Keratinocyte (primary cell): ENCODE measurements around the gene KLHL20. TPM values are rescaled to one million over a fixed set of nuclear protein-coding genes. Genes with fewer than 3 reads are reported as not detected.

Source experiments
- DNase-seq: peaks from one replicate; pipeline ENCODE4 v3.0.0-alpha.2; 2011; ENCODE audit warnings: low read depth, missing footprints, low spot score
- FAIRE-seq: peaks from 2 replicates; lab custom pipeline; 2011; peaks lifted over from hg19 to GRCh38; lab: Jason Lieb, UNC
- H2AFZ ChIP-seq: 2 replicates; pipeline ENCODE4 v1.6.0; 2012; ENCODE audit warnings: low read length, control low read depth, inconsistent platforms; ENCODE audit not compliant: control insufficient read depth
- H3K27ac ChIP-seq: 2 replicates; pipeline ENCODE4 v1.5.1; 2011; ENCODE audit warnings: low read length; ENCODE audit not compliant: control insufficient read depth, insufficient read depth
- H3K27me3 ChIP-seq: 3 replicates; pipeline ENCODE4 v1.6.0; 2011; ENCODE audit warnings: low read length; ENCODE audit not compliant: control insufficient read depth, insufficient read depth; ENCODE audit errors: extremely low read depth
- H3K36me3 ChIP-seq, 2 experiments: 2 replicates in 1 of 2; 3 replicates in 1 of 2; pipeline ENCODE4 v1.5.1; 2011; ENCODE audit warnings: low read length in 2 of 2, mild to moderate bottlenecking in 1 of 2; ENCODE audit not compliant: control insufficient read depth in 2 of 2, insufficient read depth in 2 of 2; ENCODE audit errors: extremely low read depth in 1 of 2
- H3K4me1 ChIP-seq: 3 replicates; pipeline ENCODE4 v1.5.1; 2011; ENCODE audit warnings: low read length; ENCODE audit not compliant: control insufficient read depth, insufficient read depth; ENCODE audit errors: extremely low read depth
- H3K4me2 ChIP-seq: 3 replicates; pipeline ENCODE4 v1.6.0; 2011; ENCODE audit warnings: low read depth, low read length; ENCODE audit not compliant: control insufficient read depth, insufficient read depth; ENCODE audit errors: extremely low read depth
- H3K4me3 ChIP-seq, 3 experiments: fragments of 200-600 bp in 1 of 3; sonication (generic) in 1 of 3; 2 replicates in 2 of 3; 3 replicates in 1 of 3; pipeline ENCODE4 v1.5.1; 2011 to 2016; ENCODE audit warnings: low read length in 3 of 3, mild to moderate bottlenecking in 3 of 3, control low read depth in 2 of 3, inconsistent platforms in 1 of 3, low read depth in 1 of 3, mixed read lengths in 1 of 3, mixed run types in 1 of 3, moderate library complexity in 1 of 3; ENCODE audit not compliant: control insufficient read depth in 2 of 3, insufficient read depth in 2 of 3; ENCODE audit errors: extremely low read depth in 1 of 3
- H3K79me2 ChIP-seq: 2 replicates; pipeline ENCODE4 v1.6.0; 2012; ENCODE audit warnings: low read length; ENCODE audit not compliant: control insufficient read depth, insufficient read depth
- H3K9ac ChIP-seq: 3 replicates; pipeline ENCODE4 v1.6.0; 2011; ENCODE audit warnings: low read length; ENCODE audit not compliant: control insufficient read depth, insufficient read depth; ENCODE audit errors: extremely low read depth
- H3K9me1 ChIP-seq: 3 replicates; pipeline ENCODE4 v1.6.0; 2011; ENCODE audit warnings: low read length; ENCODE audit not compliant: control insufficient read depth, insufficient read depth; ENCODE audit errors: extremely low read depth
- H3K9me3 ChIP-seq: 2 replicates; pipeline ENCODE4 v1.5.1; 2012; ENCODE audit warnings: low read depth, low read length; ENCODE audit not compliant: control insufficient read depth
- H4K20me1 ChIP-seq: 3 replicates; pipeline ENCODE4 v1.6.0; 2011; ENCODE audit warnings: low read length; ENCODE audit not compliant: control insufficient read depth, insufficient read depth; ENCODE audit errors: extremely low read depth
- EZH2 ChIP-seq: IDR thresholded peaks from one replicate; pipeline ENCODE4 v1.6.1; 2012; ENCODE audit warnings: inconsistent platforms, mild to moderate bottlenecking, low read length, moderate library complexity
- dilution Hi-C: fragments of 300-500 bp; cut with MboI; formaldehyde crosslinking; loops from one replicate; pipeline ENCODE4 v1.7.0; 2020; ENCODE audit warnings: low sequenced_read_pairs; ENCODE audit not compliant: extremely low pct_ligation_motif_present
- polyA plus RNA-seq, 5 experiments: library from polyadenylated mRNA; depleted of rRNA in 3 of 5; stranded (reverse) in 3 of 5; stranded (forward) in 1 of 5; unstranded in 1 of 5; fragments of >200 nt; gene quantifications; 1 replicate in 1 of 5; 2 replicates in 3 of 5; 3 replicates in 1 of 5; pipeline versions ENCODE4 v1.2.1 to v1.2.3, GENCODE V29; 2011 to 2012; ENCODE audit warnings: missing spikeins in 2 of 5, low read depth in 1 of 5, low replicate concordance in 1 of 5
- TF ChIP-seq, protein P1 (sequence below), 3 experiments: IDR thresholded peaks in 1 of 3; conservative IDR thresholded peaks in 1 of 3; optimal IDR thresholded peaks in 1 of 3; 2 replicates in 2 of 3; 3 replicates in 1 of 3; pipeline versions ENCODE3 to v1.5.1; 2011; ENCODE audit warnings: low read length in 3 of 3, mild to moderate bottlenecking in 3 of 3, moderate library complexity in 2 of 3, control low read depth in 1 of 3, inconsistent platforms in 1 of 3; ENCODE audit not compliant: insufficient read depth in 2 of 3; ENCODE audit errors: extremely low read depth in 1 of 3

The KLHL20 gene
- polyA plus RNA-seq, 1 donor (not counting 4 experiments of a cell fraction or from before 2014, with no cell fraction given), result 17.4 TPM

GRCh38 chr1:173824315-173825081 is 109.7 kb downstream of the KLHL20 start, which contains the start of the genes CENPL and DARS2:
TSS of gene CENPL (minus strand) at chr1:173824883. CDS start at chr1:173811299, 13,584 bp downstream.
TSS of gene DARS2 (plus strand) at chr1:173824673. CDS start at chr1:173825230, 557 bp downstream.
- Histone ChIP-seq H3K4me3 (peak within 1 kb of the TSS; percentile 75 to 93 (median 79)), H3K79me2 (peaks cover 44% of the 10 kb centered on the region), H3K9ac (peak within 1 kb of the TSS; percentile 97), H4K20me1 (no peaks in the 10 kb centered on the region), H3K36me3 (peaks cover 0 to 8% of the 10 kb centered on the region in 2 experiments), H3K27ac (peak within 1 kb of the TSS; percentile 97), H3K4me1 (peaks cover 10% of the 10 kb centered on the region), H2AFZ (peak within 1 kb of the TSS; percentile 97), H3K4me2 (peak within 1 kb of the TSS; percentile 97), H3K27me3 (no peaks in the 10 kb centered on the region), H3K9me1 (peaks cover 3% of the 10 kb centered on the region), H3K9me3 (no peaks in the 10 kb centered on the region)
- FAIRE-seq (peak; percentile 68), DNase-seq (peak; percentile 45)
- TF ChIP-seq, protein P1, sequence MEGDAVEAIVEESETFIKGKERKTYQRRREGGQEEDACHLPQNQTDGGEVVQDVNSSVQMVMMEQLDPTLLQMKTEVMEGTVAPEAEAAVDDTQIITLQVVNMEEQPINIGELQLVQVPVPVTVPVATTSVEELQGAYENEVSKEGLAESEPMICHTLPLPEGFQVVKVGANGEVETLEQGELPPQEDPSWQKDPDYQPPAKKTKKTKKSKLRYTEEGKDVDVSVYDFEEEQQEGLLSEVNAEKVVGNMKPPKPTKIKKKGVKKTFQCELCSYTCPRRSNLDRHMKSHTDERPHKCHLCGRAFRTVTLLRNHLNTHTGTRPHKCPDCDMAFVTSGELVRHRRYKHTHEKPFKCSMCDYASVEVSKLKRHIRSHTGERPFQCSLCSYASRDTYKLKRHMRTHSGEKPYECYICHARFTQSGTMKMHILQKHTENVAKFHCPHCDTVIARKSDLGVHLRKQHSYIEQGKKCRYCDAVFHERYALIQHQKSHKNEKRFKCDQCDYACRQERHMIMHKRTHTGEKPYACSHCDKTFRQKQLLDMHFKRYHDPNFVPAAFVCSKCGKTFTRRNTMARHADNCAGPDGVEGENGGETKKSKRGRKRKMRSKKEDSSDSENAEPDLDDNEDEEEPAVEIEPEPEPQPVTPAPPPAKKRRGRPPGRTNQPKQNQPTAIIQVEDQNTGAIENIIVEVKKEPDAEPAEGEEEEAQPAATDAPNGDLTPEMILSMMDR (optimal IDR thresholded peaks at IDR 0.05 in 1 of 3, IDR thresholded peaks at IDR 0.05 in 1 of 3, conservative IDR thresholded peaks at IDR 0.05 in 1 of 3; ENCODE audit: extremely low read depth in 1 of 3, insufficient read depth in 2 of 3, low read length in 3 of 3), result peak in 1 of 3 experiments; percentile 25
- TF ChIP-seq EZH2, result no peak
- dilution Hi-C loops, result no loop called here

- no peak overlapping the region for H3K4me2 ChIP-seq
- no peak for TF ChIP-seq EZH2
- TF ChIP-seq, protein P1 (optimal IDR thresholded peaks at IDR 0.05 in 1 of 3, IDR thresholded peaks at IDR 0.05 in 1 of 3, conservative IDR thresholded peaks at IDR 0.05 in 1 of 3; ENCODE audit: extremely low read depth in 1 of 3, insufficient read depth in 2 of 3, low read length in 3 of 3), result no peak
- no peak overlapping the region for H2AFZ ChIP-seq
- H3K4me1 ChIP-seq, result peaks cover 10% of the 10 kb centered on the region
- no peak overlapping the region for H3K9ac ChIP-seq
- H3K4me3 ChIP-seq, result no peak overlapping the region
- FAIRE-seq, result no peak
- no peaks in the 10 kb centered on the region for H3K27me3 ChIP-seq
- no peak for DNase-seq
- H3K9me3 ChIP-seq, result no peaks in the 10 kb centered on the region
- dilution Hi-C loops, result no loop called here
- H4K20me1 ChIP-seq, result no peaks in the 10 kb centered on the region
- peaks cover 15% of the 10 kb centered on the region for H3K79me2 ChIP-seq
- no peaks in the 10 kb centered on the region for H3K9me1 ChIP-seq
- no peak overlapping the region for H3K27ac ChIP-seq
- H3K36me3 ChIP-seq, result peaks cover 4 to 6% of the 10 kb centered on the region in 2 experiments
These were observed 112.8 kb downstream of the KLHL20 start for GRCh38 chr1:173827611-173828010.
